ENCODE results near the gene PDZD2. TPM values are rescaled to one million over a fixed set of nuclear protein-coding genes. Genes with fewer than 3 reads are reported as not detected.
"Not testable (repeated sequence)": the region's sequence is repeated elsewhere in the genome, so short reads cannot be mapped to it uniquely, and the experiment has no call there.

PDZD2 gene
- total RNA-seq, 1 experiment from 2014 or later = 2.1 TPM

- not testable (repeated sequence) for H3K4me3 ChIP-seq (ENCODE audit: insufficient read depth, low read depth, low read length); H3K36me3 ChIP-seq (replicated peaks; ENCODE audit: control insufficient read depth, insufficient read depth, low read length); DNase-seq; H3K27me3 ChIP-seq (ENCODE audit: control insufficient read depth, insufficient read depth, low read length)
Observed at GRCh38 chr5:31975189-31975612, 336.3 kb downstream of the PDZD2 start.

GRCh38 chr5:31976169-31976568 is 337.2 kb downstream of the PDZD2 start:
- no peak for DNase-seq
- Histone ChIP-seq H3K27me3 (ENCODE audit: control insufficient read depth, insufficient read depth, low read length) (no peaks in the 10 kb centered on the region), H3K36me3 (replicated peaks; ENCODE audit: control insufficient read depth, insufficient read depth, low read length) (no peaks in the 10 kb centered on the region), H3K4me3 (ENCODE audit: insufficient read depth, low read depth, low read length) (no peak overlapping the region)

GRCh38 chr5:31981361-31981945 is 342.5 kb downstream of the PDZD2 start:
- DNase-seq = no peak
- no peak overlapping the region for H3K4me3 ChIP-seq (ENCODE audit: insufficient read depth, low read depth, low read length)
- no peaks in the 10 kb centered on the region for H3K27me3 ChIP-seq (ENCODE audit: control insufficient read depth, insufficient read depth, low read length)
- H3K36me3 ChIP-seq (replicated peaks; ENCODE audit: control insufficient read depth, insufficient read depth, low read length) = no peaks in the 10 kb centered on the region

GRCh38 chr5:31982027-31982426 is 343.1 kb downstream of the PDZD2 start:
- Histone ChIP-seq H3K27me3 (ENCODE audit: control insufficient read depth, insufficient read depth, low read length) (no peaks in the 10 kb centered on the region), H3K36me3 (replicated peaks; ENCODE audit: control insufficient read depth, insufficient read depth, low read length) (no peaks in the 10 kb centered on the region), H3K4me3 (ENCODE audit: insufficient read depth, low read depth, low read length) (no peak overlapping the region)
- DNase-seq = no peak

GRCh38 chr5:31982621-31983020 is 343.7 kb downstream of the PDZD2 start:
- no peaks in the 10 kb centered on the region for H3K27me3 ChIP-seq (ENCODE audit: control insufficient read depth, insufficient read depth, low read length)
- no peak overlapping the region for H3K4me3 ChIP-seq (ENCODE audit: insufficient read depth, low read depth, low read length)
- peaks cover 2% of the 10 kb centered on the region; the same call in 1 of the 2 replicates for H3K36me3 ChIP-seq (replicated peaks; ENCODE audit: control insufficient read depth, insufficient read depth, low read length)
- no peak for DNase-seq

- Histone ChIP-seq H3K4me3 (ENCODE audit: insufficient read depth, low read depth, low read length) (no peak overlapping the region), H3K27me3 (ENCODE audit: control insufficient read depth, insufficient read depth, low read length) (no peaks in the 10 kb centered on the region), H3K36me3 (replicated peaks; ENCODE audit: control insufficient read depth, insufficient read depth, low read length) (peaks cover 2% of the 10 kb centered on the region; the same call in 1 of the 2 replicates)
- no peak for DNase-seq
Observed at GRCh38 chr5:31983851-31984250, 344.9 kb downstream of the PDZD2 start.

GRCh38 chr5:31984691-31985090 is 345.8 kb downstream of the PDZD2 start:
- Histone ChIP-seq H3K4me3 (ENCODE audit: insufficient read depth, low read depth, low read length) (no peak overlapping the region), H3K27me3 (ENCODE audit: control insufficient read depth, insufficient read depth, low read length) (no peaks in the 10 kb centered on the region), H3K36me3 (replicated peaks; ENCODE audit: control insufficient read depth, insufficient read depth, low read length) (peaks cover 2% of the 10 kb centered on the region; the same call in 1 of the 2 replicates)
- DNase-seq = no peak

- no peaks in the 10 kb centered on the region for H3K27me3 ChIP-seq (ENCODE audit: control insufficient read depth, insufficient read depth, low read length)
- H3K4me3 ChIP-seq (ENCODE audit: insufficient read depth, low read depth, low read length) = no peak overlapping the region
- DNase-seq = no peak
- H3K36me3 ChIP-seq (replicated peaks; ENCODE audit: control insufficient read depth, insufficient read depth, low read length) = peaks cover 2% of the 10 kb centered on the region; the same call in 1 of the 2 replicates
Observed at GRCh38 chr5:31986101-31986500, 347.2 kb downstream of the PDZD2 start.

GRCh38 chr5:31987985-31988710 is 349.2 kb downstream of the PDZD2 start:
- no peak for DNase-seq
- H3K36me3 ChIP-seq (replicated peaks; ENCODE audit: control insufficient read depth, insufficient read depth, low read length) = peaks cover 2% of the 10 kb centered on the region; the same call in 1 of the 2 replicates
- no peaks in the 10 kb centered on the region for H3K27me3 ChIP-seq (ENCODE audit: control insufficient read depth, insufficient read depth, low read length)
- H3K4me3 ChIP-seq (ENCODE audit: insufficient read depth, low read depth, low read length) = no peak overlapping the region

- H3K4me3 ChIP-seq (ENCODE audit: insufficient read depth, low read depth, low read length) = no peak overlapping the region
- DNase-seq = no peak
- no peaks in the 10 kb centered on the region for H3K27me3 ChIP-seq (ENCODE audit: control insufficient read depth, insufficient read depth, low read length)
- peaks cover 2% of the 10 kb centered on the region; the same call in 1 of the 2 replicates for H3K36me3 ChIP-seq (replicated peaks; ENCODE audit: control insufficient read depth, insufficient read depth, low read length)
Observed at GRCh38 chr5:31990081-31990650, 351.2 kb downstream of the PDZD2 start.

- peaks cover 2% of the 10 kb centered on the region; the same call in 1 of the 2 replicates for H3K36me3 ChIP-seq (replicated peaks; ENCODE audit: control insufficient read depth, insufficient read depth, low read length)
- no peak overlapping the region for H3K4me3 ChIP-seq (ENCODE audit: insufficient read depth, low read depth, low read length)
- DNase-seq = no peak
- no peaks in the 10 kb centered on the region for H3K27me3 ChIP-seq (ENCODE audit: control insufficient read depth, insufficient read depth, low read length)
Observed at GRCh38 chr5:31990701-31991110, 351.8 kb downstream of the PDZD2 start.

GRCh38 chr5:31992377-31992776 is 353.4 kb downstream of the PDZD2 start:
- peaks cover 1% of the 10 kb centered on the region; the same call in 1 of the 2 replicates for H3K36me3 ChIP-seq (replicated peaks; ENCODE audit: control insufficient read depth, insufficient read depth, low read length)
- no peaks in the 10 kb centered on the region for H3K27me3 ChIP-seq (ENCODE audit: control insufficient read depth, insufficient read depth, low read length)
- DNase-seq = no peak
- no peak overlapping the region for H3K4me3 ChIP-seq (ENCODE audit: insufficient read depth, low read depth, low read length)

GRCh38 chr5:31993165-31993961 is 354.4 kb downstream of the PDZD2 start:
- no peak overlapping the region for H3K4me3 ChIP-seq (ENCODE audit: insufficient read depth, low read depth, low read length)
- H3K27me3 ChIP-seq (ENCODE audit: control insufficient read depth, insufficient read depth, low read length) = no peaks in the 10 kb centered on the region
- no peak for DNase-seq
- no peaks in the 10 kb centered on the region for H3K36me3 ChIP-seq (replicated peaks; ENCODE audit: control insufficient read depth, insufficient read depth, low read length)

- Histone ChIP-seq H3K27me3 (ENCODE audit: control insufficient read depth, insufficient read depth, low read length) (no peaks in the 10 kb centered on the region), H3K36me3 (replicated peaks; ENCODE audit: control insufficient read depth, insufficient read depth, low read length) (no peaks in the 10 kb centered on the region), H3K4me3 (ENCODE audit: insufficient read depth, low read depth, low read length) (no peak overlapping the region)
- DNase-seq = no peak
Observed at GRCh38 chr5:31995006-31995405, 356.1 kb downstream of the PDZD2 start.

Measured in H7 (cell line).